HCT116 (cell line): Measurements from ENCODE around the gene PNPLA5.

Experiments used
- EGR1 ChIP-seq: IDR thresholded peaks from 2 replicates; pipeline ENCODE4 v1.6.1; 2012; ENCODE audit warnings: low read depth
- SP1 ChIP-seq: IDR thresholded peaks from 2 replicates; pipeline ENCODE4 v1.6.1; 2012; ENCODE audit warnings: low read depth
- TF ChIP-seq, protein P1 (sequence below): IDR thresholded peaks from 2 replicates; pipeline ENCODE4 v1.6.1; 2011; ENCODE audit warnings: mild to moderate bottlenecking, low read length, moderate library complexity; ENCODE audit not compliant: insufficient replicate concordance; ENCODE audit errors: extremely low read depth

DNA sequence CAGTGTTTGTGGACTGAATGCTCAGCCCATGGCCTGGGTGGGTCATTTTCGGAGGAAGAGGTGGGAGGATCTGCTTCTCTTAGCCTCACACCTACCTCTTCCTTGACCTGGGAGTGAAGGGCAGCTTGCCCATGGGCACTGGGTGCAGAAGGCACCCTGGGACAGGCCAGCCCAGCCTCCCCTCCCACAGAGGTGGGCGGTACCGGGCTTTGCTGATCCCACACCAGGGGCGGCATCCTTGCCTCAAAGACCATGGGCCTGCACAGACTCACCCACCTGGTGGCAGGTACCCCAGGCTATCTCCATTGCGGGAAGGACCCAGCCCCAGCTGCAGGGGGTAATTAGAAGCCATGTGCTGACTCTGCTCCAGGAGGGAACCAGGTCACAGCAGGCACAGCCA lies 1.5 kb upstream of the PNPLA5 start:
- TF ChIP-seq, protein P1, sequence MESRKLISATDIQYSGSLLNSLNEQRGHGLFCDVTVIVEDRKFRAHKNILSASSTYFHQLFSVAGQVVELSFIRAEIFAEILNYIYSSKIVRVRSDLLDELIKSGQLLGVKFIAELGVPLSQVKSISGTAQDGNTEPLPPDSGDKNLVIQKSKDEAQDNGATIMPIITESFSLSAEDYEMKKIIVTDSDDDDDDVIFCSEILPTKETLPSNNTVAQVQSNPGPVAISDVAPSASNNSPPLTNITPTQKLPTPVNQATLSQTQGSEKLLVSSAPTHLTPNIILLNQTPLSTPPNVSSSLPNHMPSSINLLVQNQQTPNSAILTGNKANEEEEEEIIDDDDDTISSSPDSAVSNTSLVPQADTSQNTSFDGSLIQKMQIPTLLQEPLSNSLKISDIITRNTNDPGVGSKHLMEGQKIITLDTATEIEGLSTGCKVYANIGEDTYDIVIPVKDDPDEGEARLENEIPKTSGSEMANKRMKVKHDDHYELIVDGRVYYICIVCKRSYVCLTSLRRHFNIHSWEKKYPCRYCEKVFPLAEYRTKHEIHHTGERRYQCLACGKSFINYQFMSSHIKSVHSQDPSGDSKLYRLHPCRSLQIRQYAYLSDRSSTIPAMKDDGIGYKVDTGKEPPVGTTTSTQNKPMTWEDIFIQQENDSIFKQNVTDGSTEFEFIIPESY, result no peak
- TF ChIP-seq SP1 (no peak), EGR1 (no peak)
